HK-2 (cell line): Measurements from ENCODE around the gene WDR53.
"Not testable (repeated sequence)": the region's sequence is repeated elsewhere in the genome, so short reads cannot be mapped to it uniquely, and the experiment has no call there.

Experiments used
- DNase-seq: peaks from one replicate; pipeline ENCODE4 v3.0.0-alpha.2; 2018; ENCODE audit not compliant: unreplicated experiment

WDR53 gene

DNA sequence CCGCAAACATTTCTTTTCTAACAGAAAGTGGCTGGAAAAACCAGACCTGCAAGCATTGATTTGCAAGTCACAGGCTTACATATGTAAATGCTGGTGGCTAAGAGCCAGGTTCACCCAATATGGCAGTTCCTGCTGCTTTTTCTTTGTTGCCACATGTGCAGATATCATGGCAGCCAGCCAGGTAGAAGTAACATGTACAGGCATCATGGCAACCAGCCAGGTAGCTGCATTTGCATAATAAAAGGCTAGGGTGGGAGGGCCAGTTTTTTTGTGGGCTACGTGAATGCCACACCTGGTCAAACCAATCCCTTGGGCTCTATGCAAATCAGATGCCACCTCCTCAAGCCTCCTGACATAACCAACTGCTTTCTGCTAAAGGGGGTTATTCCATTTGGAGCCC is 50.4 kb downstream of the WDR53 start:
- no peak for DNase-seq

DNA sequence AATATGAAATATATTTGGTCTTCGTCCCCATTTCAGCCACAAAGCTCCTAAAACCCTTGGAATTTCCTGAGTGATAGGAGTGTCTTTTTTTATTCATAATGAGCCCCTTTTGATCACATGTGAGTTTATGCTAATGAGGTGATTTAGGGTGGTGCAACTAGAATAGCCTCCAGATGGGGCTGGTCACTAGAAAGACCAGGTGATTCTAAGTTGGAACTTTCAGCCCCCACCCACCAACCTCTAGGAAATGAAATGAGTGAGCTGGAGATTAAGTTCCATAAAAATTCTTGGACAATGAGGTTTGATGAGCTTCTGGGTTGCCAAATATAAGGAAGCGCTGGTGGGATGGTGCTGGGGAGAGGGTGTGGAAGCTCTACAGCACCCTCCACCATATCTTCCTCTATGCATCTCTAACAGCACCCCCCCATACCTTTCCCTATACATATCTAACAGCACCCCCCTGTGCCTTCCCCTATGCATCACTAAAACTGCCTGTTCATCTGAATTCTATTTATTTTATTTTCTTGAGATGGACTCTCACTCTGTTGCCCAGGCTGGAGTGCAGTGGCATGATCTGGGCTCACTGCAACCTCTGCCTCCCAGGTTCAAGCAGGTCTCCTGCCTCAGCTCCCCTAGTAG is 51.1 kb downstream of the WDR53 start:
- DNase-seq, result no peak

DNA sequence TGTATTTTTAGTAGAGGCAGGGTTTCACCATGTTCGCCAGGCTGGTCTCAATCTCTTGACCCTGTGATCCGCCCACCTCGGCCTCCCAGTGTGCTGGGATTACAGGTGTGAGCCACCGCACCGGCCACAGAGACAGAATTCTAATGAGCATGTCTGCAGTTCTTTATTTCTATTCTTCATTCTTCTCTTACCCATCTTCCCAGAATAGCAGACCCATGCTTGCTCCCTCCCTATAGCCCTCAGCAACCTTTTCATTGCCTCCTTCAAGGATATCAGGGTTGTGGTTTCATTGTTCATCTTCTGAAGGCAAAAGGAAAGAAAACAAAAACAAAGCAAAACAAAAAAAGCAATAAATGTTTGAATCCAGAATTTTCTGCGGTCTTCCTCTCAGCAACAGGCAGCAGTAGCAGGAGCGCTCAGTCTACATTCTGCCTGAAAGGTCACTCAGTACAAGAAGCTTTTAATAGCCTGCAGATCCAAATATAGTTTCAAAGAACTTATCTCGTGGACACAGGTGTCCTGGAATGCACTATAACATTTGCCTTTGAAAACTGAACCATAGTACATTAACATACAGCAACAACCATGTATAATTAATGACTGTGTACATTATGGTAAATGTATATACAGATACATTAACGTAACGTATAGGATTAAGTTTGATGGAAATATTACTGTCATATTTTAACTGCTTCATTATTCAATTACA is 53.3 kb downstream of the WDR53 start, which contains the start of gene SMCO1:
Gene SMCO1, minus strand, starts transcription at position 434 of the 709 bp plus-strand sequence. Its CDS starts 137 bp downstream, at position 297.
- DNase-seq, result no peak

DNA sequence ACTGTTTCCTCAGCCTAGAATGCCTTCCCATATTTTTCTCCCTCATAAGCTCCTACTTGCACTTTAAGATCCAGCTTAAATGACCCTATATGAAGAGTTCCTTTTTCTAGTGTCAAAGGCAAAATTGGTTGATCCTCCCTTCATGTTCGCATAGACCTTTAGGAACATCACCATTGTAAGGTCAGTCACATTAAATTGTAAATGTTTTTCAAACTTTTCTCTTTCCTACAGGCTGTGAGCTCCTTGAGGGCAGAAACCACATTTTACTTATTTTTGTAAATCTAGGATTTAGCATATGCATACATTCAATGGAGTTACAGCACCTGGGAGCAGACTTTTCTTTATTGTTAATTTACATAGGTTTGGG is 54.0 kb downstream of the WDR53 start:
- DNase-seq, result no peak

DNA sequence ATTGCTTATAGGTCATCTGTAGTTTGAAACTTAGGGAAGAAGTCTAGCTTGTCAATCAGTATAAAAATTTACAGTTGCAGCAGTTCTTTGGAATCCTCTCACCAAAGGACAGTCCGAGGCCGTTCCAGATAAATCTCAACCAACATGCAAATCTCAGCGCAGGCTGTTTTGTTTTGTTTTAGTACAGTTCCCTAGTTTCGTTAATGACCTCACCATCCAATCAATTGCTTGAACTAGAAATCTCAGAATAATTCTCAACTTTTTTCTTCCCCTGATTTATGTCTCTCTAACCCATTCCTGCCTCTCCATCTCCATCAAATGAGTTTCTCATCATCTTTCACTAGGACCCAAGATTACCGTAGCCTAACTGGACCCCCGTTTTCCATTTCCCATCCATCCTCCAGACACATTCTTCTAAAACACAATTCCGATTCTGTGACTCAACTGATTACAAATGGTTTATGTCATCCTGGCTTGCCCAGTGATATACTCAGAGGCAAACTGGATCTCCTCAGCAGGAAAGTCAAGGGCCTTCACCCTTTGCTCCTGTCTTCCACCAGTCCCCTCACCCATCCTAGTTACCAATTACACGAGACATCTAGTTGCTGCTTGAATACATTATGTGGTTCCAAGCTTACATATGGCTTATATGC is 54.5 kb downstream of the WDR53 start:
- DNase-seq, result no peak

DNA sequence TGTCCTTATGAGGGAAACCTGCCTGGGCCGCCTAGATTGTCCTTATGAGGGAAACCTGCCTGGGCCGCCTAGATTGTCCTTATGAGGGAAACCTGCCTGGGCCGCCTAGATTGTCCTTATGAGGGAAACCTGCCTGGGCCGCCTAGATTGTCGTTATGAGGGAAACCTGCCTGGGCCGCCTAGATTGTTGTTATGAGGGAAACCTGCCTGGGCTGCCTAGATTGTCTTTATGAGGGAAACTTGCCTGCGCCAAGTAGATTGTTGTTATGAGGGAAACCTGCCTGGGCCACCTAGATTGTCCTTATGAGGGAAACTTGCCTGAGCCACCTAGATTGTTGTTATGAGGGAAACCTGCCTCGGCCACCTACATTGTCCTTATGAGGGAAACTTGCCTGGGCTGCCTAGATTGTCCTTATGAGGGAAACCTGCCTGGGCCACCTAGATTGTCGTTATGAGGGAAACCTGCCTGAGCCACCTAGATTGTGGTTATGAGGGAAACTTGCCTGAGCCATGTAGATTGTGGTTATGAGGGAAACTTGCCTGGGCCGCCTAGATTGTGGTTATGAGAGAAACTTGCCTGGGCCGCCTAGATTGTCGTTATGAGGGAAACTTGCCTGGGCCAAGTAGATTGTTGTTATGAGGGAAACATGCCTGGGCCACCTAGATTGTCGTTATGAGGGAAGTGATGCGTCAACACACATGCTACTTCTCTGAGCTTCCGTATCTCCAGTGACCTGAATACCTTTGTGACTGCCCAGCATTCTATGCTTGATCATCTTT is 56.5 kb downstream of the WDR53 start:
- DNase-seq, result not testable (repeated sequence)

DNA sequence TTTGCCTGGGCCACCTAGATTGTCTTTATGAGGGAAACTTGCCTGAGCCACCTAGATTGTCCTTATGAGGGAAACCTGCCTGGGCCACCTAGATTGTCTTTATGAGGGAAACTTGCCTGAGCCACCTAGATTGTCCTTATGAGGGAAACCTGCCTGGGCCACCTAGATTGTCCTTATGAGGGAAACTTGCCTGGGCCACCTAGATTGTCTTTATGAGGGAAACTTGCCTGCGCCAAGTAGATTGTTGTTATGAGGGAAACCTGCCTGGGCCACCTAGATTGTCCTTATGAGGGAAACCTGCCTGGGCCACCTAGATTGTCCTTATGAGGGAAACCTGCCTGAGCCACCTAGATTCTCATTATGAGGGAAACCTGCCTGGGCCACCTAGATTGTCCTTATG is 57.2 kb downstream of the WDR53 start:
- not testable (repeated sequence) for DNase-seq

DNA sequence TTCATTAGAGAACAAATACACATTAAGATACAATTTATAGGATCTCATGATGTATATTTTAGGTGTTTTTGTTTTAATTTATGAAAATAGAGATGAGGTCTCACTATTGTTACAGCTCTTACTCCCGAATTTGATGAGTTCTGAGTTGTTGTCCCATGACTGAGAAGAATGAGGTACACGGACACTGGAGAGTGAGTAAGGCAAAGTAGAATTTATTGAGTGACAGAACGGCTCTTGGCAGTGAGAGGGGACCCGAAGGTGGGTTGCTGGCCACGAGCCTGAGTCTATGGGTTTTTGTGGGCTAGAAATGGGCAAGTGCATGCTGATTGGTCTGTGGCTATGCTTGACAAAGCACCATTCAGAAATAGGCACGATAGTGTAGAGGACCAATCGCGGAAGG is 61.7 kb downstream of the WDR53 start:
- DNase-seq, result no peak

DNA sequence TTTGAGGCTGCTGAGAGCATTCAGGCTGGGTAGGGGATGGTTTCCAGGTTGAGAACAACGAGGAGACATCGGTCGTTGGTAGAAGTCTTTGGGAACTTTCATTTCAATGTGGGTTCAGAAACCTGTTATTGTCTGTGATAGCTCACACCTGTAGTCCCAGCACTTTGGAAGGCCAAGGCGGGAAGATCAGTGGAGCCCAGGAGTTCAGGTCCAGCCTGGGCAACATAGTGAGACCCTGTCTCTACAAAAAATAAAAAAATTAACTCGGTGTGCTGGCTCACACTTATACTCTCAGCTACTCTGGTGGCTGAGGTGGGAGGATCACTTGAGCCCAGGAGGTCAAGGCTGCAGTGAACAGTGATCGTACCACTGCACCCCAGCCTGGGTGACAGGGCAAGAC is 63.8 kb downstream of the WDR53 start:
- no peak for DNase-seq
